Lower leg skin (tissue), 3 donors: ENCODE data around the gene KCNJ2.

Experiments
- POLR2A ChIP-seq, 2 donors: fragments of 450-650 bp; IDR thresholded peaks; one replicate each; pipeline ENCODE4 v1.6.1; 2016 to 2017; ENCODE audit warnings: antibody characterized with exemption in 2 of 2, mild to moderate bottlenecking in 1 of 2, moderate library complexity in 1 of 2
- TF ChIP-seq, protein P1 (sequence below), 3 donors: fragments of 450-650 bp; IDR thresholded peaks; one replicate each; pipeline ENCODE4 v1.5.1; 2016; ENCODE audit warnings: antibody characterized with exemption in 3 of 3, mild to moderate bottlenecking in 3 of 3, moderate library complexity in 2 of 3

DNA sequence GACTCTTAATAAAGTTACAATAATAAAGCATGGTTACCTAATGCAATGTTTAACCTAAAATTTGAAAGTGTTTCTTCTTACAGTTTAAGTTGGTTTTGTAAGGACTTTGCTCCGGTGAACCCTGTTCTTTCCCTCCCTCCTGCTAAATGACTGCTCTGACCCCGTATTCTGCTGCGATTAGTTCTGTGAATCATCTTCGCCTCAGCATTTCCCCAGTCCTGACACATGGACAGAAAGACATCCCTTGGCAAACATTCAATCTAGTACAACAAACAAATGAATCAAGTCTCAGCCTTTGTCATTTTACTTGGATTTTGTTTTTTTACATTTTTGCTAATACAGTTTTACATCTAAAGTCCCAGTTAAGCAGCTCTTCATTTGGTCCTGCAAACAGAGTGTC, 15.4 kb downstream of the KCNJ2 start:
- TF ChIP-seq POLR2A (IDR thresholded peaks at IDR 0.05), result no peak
- TF ChIP-seq, protein P1, sequence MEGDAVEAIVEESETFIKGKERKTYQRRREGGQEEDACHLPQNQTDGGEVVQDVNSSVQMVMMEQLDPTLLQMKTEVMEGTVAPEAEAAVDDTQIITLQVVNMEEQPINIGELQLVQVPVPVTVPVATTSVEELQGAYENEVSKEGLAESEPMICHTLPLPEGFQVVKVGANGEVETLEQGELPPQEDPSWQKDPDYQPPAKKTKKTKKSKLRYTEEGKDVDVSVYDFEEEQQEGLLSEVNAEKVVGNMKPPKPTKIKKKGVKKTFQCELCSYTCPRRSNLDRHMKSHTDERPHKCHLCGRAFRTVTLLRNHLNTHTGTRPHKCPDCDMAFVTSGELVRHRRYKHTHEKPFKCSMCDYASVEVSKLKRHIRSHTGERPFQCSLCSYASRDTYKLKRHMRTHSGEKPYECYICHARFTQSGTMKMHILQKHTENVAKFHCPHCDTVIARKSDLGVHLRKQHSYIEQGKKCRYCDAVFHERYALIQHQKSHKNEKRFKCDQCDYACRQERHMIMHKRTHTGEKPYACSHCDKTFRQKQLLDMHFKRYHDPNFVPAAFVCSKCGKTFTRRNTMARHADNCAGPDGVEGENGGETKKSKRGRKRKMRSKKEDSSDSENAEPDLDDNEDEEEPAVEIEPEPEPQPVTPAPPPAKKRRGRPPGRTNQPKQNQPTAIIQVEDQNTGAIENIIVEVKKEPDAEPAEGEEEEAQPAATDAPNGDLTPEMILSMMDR (IDR thresholded peaks at IDR 0.05), result no peak
